ENCODE results near the gene ONECUT3.
"Not testable (repeated sequence)": the region's sequence is repeated elsewhere in the genome, so short reads cannot be mapped to it uniquely, and the experiment has no call there.

ONECUT3 gene

DNA sequence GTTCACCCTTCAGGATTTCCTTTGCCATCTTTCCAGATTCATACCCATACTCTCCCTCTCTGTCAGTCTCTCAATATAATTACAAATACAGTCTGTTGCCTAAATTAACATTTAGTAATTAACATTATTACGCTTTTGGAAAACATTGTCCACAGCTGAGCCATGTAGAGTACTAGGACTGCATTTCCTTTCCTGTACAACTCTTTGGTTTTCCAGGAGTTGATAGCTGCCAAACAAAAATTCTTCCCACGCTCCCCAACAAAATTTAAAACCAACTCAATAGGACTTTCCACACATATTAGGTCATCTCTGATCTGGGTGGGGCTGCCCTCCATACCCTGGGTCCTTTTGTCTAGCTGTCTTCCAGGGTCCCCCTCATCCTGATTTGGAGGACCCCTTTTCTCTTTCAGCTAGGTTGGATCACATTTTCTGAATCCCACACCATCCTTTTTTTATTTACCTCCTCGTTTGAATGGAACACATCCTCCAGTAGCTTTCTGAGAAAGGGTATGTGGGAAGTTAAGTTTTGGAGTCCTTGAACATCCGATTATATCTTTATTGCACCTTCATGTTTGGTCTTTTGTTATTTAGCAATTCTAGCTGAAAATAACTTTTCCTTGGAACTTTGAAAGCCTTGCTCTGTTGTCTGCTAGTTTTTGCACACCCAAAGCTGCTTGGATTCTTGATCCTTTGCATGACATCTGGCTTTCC, 17.7 kb downstream of the ONECUT3 start:
- DNase-seq = no peak

DNA sequence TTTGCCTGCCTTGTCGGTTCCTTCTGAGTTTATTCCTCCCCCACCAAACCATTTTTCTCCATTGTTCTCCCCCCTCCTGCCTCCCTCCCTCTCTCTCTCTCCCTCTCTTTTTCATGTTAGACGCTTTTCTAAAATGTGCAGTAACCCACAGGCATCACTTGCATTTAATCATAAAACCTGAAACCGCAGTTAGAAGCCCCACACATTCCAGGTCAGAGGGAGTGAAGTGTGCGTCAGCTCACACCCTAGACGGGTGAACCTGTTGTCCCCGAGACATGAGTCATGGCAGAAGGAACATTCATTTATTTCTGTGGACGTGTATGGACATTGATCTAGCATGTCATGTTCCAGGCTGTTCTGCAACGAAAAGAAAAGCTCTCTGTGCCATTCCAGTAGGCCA, 19.9 kb downstream of the ONECUT3 start:
- DNase-seq = no peak

DNA sequence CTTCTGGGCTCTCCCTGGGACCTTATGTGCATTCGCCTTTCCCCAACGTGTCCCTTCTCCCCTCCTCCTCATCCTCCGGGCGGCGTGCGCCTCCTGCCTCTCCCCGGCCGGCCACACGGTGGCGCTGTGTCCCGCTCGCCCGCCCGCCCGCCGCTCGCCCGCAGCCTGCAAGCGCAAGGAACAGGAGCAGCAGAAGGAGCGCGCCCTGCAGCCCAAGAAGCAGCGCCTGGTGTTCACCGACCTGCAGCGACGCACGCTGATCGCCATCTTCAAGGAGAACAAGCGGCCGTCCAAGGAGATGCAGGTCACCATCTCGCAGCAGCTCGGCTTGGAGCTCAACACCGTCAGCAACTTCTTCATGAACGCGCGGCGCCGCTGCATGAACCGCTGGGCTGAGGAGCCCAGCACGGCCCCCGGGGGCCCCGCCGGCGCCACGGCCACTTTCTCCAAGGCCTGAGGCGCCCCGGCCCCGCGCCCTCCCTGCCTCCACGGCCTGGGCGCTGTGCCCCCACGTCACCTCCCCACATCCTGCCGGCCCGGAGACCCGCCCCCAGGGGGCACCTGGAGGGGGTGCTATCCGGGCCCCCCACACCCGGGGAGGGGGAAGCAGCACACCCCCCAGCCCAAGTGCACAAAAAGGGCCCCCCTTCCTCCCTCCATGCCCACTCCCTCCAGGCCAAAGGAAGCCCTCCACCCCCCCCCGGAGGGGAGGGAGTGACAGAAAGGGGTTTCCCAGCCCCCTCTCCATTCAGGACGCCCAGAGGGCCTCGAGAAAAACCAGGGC, 21.9 kb downstream of the ONECUT3 start:
- DNase-seq = no peak

- DNase-seq = no peak
These were observed 22.8 kb downstream of the ONECUT3 start for GRCh38 chr19:1775951-1776605.

DNA sequence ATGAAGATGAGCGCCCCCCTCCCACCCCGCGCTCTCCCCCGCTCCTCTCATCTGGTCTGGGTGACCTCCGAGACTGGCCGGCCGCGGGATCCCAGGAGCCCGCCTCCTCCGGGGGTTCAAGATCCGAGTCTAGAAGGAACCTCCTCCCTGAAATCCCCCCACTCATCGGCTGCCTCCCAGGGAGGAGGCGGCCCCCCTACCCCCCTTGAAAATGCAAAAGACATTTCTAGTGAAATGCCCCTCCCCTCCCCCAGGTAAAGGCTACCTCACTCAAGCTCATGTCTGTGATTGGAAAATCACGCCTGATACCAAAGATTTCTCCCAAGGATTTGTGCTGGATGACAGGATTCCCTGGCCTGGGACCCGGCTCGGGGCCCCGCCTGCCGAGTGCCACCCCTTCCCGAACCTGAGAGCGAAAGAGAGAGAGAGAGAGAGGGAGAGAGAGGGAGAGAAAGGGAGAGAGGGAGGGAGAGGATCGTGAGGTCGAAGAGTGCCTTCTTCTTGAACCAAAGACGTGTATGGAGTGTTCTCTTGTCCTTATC, 23.4 kb downstream of the ONECUT3 start:
- no peak for DNase-seq

DNA sequence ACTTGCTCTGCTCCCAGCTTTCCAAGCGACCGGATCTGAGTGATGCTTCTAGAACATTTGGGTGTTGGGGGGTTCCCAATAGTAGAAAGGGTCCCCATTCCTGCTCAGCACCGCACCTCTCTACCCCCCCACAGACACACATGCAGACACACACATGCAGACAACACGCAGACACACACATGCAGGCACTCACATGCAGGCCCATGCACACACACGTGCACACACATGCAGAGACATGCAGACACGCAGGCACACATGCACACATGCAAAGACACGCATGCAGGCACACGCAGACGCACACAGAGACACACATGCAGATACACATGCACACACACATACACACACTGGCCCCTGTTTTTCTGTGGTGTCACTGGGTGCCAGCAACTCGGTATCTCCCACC, 23.8 kb downstream of the ONECUT3 start:
- no peak for DNase-seq

GRCh38 chr19:1779574-1779973, 26.3 kb downstream of the ONECUT3 start:
- no peak for DNase-seq

DNA sequence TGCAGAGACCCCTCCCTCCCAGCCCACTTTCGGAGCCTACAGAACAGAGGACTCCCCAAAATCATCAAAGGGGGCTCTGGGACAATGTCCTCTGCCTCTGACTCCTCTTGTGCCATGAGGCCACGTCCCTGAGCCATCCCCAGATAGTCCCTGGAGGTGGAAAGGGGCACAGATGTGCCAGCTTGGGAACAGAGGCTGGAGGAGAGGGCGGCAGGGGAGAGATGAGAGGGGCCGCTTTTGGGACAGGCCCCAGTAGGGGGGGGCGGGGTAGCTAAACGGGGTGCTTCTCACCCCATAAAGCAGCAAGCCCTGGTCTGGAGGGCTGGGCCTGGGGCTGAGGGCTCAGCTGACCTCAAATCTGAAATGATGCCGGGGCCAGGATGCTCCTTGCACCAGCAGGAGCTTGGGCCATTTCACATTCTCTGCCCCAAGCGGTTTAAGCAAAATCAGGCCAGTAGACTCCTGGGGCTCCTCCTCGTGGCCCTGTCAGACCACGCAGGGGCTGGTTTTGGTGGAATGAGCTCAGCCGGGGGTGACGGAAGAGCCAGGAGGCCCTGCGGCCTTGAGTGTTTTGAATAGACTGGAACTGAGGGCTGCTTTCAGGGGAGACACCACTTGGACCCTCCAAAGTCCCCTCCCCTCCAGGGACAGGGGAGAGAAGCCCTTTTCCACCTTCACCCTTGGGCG, 27.1 kb downstream of the ONECUT3 start:
- DNase-seq = no peak

- DNase-seq = no peak
These were observed 29.2 kb downstream of the ONECUT3 start for GRCh38 chr19:1782521-1782920.

- no peak for DNase-seq
These were observed 30.0 kb downstream of the ONECUT3 start for GRCh38 chr19:1783354-1783753.

DNA sequence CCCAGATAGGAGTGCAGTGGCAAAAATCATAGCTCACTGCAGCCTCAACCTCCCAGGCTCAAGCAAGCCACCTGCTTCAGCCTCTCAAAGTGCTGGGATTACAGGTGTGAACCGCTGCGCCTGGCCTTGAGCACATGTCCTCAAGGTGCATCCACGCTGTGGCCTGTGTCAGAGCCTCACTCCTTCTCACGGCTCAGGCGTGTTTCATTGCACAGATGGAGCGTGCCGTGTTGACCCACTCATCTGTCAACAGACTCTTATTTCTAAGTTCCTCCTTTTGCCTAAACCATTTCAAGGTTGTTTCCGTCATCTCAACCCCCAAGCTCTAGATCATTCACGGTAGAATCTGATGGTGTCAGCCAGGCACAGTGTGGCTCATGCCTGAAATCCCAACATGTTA, 30.6 kb downstream of the ONECUT3 start:
- no peak for DNase-seq

- DNase-seq = no peak
These were observed 32.0 kb downstream of the ONECUT3 start for GRCh38 chr19:1785310-1785709.

DNA sequence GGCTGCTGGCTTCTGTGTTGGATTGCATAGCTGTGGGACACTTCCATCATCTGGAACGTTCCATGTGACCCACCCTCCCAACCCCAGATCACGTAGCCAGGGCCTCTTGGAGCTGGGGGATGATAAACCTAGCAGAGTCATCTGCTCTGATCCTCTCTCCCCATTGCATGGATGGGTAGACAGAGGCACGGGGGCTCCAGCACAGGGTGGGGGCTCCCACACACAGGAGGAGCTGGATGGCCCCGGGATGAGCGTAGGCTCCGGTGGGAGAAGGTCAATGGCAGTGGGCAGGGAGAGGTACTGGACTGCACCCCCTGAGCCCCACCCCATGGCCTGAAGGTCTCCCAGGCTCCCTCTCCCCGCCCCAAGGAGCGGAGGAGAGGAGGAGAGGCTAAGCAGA, 33.4 kb downstream of the ONECUT3 start:
- DNase-seq = no peak

DNA sequence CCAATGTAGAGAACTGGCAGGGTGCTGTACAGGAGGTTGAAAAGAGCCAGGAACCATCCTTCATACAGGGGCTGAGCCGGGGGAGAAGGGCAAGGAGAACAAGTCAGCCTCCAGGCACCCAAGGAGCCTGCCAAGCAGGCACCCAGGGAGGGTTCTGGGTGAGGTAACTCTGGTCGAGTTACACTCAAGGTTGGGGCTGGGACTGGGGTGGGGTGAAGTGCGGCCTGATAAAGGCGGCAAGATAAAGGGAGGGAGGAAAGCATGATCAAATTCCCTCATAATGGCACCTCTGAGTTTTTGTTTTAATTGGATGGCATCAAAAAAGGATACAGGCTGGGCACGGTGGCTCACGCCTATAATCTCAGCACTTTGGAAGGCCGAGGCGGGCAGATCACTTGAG, 33.8 kb downstream of the ONECUT3 start:
- no peak for DNase-seq

DNA sequence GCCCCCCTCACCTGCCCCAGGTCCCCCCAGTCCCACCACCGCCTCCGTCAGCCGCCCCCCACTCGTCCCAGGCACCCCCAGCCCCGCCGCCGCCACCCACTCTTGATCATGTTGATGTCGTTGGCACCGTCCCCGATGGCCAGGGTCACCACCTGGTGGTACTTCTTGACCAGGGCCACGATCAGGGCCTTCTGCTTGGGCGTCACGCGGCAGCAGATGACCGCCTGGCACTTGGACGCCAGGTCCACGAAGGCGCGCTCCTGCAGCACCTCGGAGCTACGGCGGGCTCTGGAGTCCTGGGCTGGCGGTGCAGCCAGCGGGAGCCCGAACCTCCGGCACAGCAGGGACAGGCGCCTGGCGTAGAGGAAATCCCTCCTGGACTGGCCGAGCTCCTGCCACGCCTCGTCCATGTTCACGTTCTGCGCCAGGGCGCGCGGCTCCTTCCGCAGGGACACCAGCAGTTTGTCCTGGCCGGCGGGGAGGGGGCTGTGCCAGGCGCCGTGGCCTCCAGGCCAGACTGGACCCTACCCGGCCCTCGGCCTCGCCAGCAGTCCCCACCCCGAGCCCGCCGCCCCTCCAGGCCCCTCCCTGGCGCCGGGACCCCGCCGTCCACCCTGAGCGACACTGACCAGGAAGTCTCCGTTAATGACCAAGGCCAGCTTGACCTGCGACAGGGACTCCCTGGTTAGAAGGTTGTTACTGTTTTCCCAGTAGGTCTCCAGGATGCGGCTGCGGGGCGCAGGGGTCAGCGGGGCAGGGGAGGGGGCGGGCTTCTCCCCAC, 36.1 kb downstream of the ONECUT3 start:
- DNase-seq = no peak

- DNase-seq = no peak
These were observed 36.9 kb downstream of the ONECUT3 start for GRCh38 chr19:1790054-1790792.

DNA sequence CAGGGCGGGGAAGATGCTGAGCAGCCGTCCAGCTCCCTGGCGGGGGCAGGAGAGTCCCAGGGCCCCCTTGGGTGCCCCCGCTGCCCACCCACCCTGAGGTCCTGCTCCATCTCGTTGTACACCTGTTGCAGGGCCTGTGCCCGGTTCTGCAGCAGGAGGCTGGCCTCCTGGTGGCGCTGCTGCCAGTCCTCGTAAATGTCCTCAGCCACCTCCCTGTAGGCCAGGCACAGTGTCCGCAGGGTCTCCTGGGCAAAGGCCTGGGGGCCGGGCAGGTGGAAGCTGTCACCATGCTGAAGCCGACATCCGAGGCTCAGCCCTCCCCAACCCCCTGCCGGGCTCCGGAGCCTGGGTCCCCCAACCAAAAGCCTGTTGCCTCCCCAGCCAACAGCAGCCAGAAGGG, 38.6 kb downstream of the ONECUT3 start:
- no peak for DNase-seq

DNA sequence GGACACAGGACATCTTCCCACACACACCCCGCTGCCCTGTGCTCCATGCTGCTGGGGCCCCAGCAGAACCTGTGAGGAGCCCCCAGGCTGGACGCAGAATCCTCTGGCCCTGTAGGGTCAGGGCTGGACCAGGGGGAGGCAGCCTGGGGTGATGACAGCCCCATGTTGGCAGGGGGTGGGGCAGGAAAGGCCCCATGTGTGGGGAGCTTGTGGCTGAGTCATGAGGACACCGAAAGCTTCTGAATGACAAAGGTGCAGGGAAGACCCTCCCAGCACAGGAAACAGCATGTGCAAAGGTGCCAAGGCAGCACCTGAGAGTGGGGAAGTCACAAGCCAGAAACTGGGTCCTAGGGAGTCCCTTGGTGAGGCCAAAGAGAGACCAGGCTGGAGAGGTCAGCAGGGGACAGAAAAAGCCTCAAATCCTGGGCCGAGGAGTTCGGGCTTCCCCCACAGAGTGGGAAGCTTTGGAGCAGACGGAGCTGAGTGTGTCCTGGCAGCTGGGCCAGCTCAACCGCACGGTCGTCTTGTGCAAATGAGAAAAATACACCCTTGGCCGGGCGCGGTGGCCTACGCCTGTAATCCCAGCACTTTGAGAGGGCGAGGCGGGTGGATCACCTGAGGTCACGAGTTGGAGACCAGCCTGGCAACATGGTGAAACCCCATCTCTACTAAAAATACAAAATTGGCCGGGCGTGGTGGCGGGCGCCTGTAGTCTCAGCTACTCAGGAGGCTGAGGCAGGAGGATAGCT, 41.3 kb downstream of the ONECUT3 start:
- DNase-seq = no peak

DNA sequence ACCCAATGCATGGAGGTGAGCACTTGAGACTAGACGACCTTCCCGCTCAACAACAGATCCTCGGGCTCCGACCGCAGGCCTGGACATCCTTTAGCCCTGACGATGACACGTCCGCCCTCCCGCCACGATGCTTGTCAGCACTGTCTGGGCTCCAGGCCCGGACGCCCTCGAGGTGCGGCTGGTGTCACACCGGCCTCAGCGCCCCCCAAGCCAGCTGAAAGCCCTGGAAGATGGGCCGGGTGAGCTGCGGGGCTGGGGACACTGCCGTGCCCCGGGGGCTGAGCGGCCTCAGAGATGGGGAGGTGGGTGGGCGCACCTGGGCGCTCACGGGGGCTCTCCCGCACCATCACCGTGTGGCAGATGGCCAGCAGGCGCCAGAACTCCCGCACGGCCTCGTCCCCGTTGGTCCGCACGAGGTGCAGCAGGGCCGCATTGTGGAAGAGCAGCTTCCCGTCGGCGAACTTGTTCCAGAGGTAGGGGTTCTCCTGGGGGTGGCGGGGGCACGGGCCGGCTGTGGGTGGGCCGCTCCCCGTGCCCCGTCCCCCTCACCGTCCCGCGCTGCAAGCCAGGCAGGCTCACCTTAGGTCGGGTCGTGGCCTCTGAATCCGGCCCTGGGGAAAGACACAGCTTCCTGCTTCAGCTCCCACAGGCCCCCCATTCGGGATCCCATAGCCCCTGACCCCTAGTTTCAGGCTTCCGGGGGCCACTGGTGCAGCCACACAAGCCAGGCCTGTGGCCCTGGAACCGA, 43.3 kb downstream of the ONECUT3 start:
- no peak for DNase-seq

DNA sequence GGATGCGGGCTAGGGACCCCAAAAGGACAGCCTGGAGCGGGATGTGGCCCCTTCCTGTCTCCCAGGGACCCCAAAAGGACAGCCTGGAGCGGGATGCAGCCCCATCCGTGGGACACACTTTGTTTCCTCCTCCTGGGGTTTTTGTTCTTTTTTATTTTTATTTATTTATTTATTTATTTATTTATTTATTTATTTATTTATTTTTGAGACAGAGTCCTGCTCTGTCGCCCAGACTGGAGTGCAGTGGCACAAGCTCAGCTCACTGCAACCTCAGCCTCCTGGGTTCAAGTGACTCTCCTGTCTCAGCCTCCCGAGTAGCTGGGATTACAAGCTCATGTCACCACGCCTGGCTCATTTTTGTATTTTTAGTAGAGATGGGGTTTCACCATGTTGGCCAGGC, 44.0 kb downstream of the ONECUT3 start:
- DNase-seq = not testable (repeated sequence)

All from NCI-H1105 treated with DMSO at 0.1 percent for 48 hours (cell line).